Measurements from ENCODE around the gene HLA-A. TPM values are rescaled to one million over a fixed set of nuclear protein-coding genes. Genes with fewer than 3 reads are reported as not detected.

The HLA-A gene
- total and polyA plus RNA-seq, 2 donors (not counting 3 experiments of a cell fraction or from before 2014, with no cell fraction given) = 294 to 822 TPM

DNA sequence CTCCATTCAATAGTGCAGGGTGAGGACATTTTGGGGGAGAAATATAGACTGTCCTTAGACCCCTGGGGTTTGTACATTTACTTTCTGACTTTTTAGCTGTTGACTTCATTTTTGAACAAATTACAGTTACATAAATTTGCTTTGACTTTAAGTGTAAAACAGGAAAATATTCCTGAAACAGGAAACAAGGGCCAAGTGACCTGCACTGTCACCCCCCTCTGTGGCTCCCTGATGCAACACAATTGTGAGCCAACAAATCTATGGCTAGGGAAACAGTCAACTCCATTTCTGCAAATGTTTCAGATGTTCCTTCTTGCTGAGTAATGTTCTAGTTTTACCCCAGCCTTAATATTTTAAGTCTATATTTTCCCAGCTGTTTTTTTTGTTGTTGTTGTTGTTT, 39.8 kb downstream of the HLA-A start:
- H3K4me2 ChIP-seq (ENCODE audit: insufficient read depth, low read length) = no peak overlapping the region
- H3K27me3 ChIP-seq (ENCODE audit: control insufficient read depth in 2 of 2, insufficient read depth in 2 of 2, low read length in 2 of 2) = peaks cover 2 to 7% of the 10 kb centered on the region in 2 experiments
- CTCF ChIA-PET = no interaction called here
- no peak overlapping the region for H2AFZ ChIP-seq (ENCODE audit: low read depth, low read length)
- H3K9me3 ChIP-seq (replicated peaks; ENCODE audit: control insufficient read depth, insufficient read depth, low read length) = no peaks in the 10 kb centered on the region
- no peak overlapping the region for H3K27ac ChIP-seq (ENCODE audit: insufficient read depth, low read depth, low read length)
- no peak for DNase-seq (ENCODE audit: low read depth, low spot score)
- dilution Hi-C loops (cut with MboI; ENCODE audit: extremely low pct_ligation_motif_present, low sequenced_read_pairs) (no loop called here), intact Hi-C loops (cut with micrococcal nuclease) (loop anchor here (10.0 kb wide), 1 partner anchor 153 kb away; the partner anchor contains the start of gene TRIM40)
- H3K79me2 ChIP-seq (ENCODE audit: control insufficient read depth, insufficient read depth, low read length) = no peaks in the 10 kb centered on the region
- H3K9me1 ChIP-seq (replicated peaks; ENCODE audit: control insufficient read depth, extremely low read depth, insufficient read depth, low read length) = no peaks in the 10 kb centered on the region
- BruUV-seq (replicated peaks) = no TSS peak
- POLR2A ChIA-PET = no interaction called here
- H3K4me3 ChIP-seq (replicated peaks in 1 of 3; ENCODE audit: insufficient read depth in 1 of 3, low read depth in 1 of 3, low read length in 3 of 3) = no peak overlapping the region
- no peak for FAIRE-seq
- no peak overlapping the region for H3K9ac ChIP-seq (replicated peaks; ENCODE audit: extremely low read depth, insufficient read depth, low read length)
- H4K20me1 ChIP-seq (replicated peaks; ENCODE audit: control insufficient read depth, extremely low read depth, insufficient read depth, low read length) = no peaks in the 10 kb centered on the region
- peaks cover 5% of the 10 kb centered on the region for H3K4me1 ChIP-seq (ENCODE audit: control insufficient read depth, extremely low read depth, insufficient read depth, low read length)
- H3K36me3 ChIP-seq (ENCODE audit: control insufficient read depth in 2 of 2, extremely low read depth in 1 of 2, insufficient read depth in 2 of 2, low read length in 2 of 2) = no peaks in the 10 kb centered on the region
- TF ChIP-seq, protein P1, sequence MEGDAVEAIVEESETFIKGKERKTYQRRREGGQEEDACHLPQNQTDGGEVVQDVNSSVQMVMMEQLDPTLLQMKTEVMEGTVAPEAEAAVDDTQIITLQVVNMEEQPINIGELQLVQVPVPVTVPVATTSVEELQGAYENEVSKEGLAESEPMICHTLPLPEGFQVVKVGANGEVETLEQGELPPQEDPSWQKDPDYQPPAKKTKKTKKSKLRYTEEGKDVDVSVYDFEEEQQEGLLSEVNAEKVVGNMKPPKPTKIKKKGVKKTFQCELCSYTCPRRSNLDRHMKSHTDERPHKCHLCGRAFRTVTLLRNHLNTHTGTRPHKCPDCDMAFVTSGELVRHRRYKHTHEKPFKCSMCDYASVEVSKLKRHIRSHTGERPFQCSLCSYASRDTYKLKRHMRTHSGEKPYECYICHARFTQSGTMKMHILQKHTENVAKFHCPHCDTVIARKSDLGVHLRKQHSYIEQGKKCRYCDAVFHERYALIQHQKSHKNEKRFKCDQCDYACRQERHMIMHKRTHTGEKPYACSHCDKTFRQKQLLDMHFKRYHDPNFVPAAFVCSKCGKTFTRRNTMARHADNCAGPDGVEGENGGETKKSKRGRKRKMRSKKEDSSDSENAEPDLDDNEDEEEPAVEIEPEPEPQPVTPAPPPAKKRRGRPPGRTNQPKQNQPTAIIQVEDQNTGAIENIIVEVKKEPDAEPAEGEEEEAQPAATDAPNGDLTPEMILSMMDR (IDR thresholded peaks at IDR 0.05; ENCODE audit: extremely low read depth in 1 of 2, insufficient read depth in 1 of 2, low read depth in 1 of 2, low read length in 2 of 2) = no peak
- TF ChIP-seq POLR2A (IDR thresholded peaks at IDR 0.05; ENCODE audit: low read depth, low read length) = no peak
- no peak for TF ChIP-seq GATA2 (IDR thresholded peaks at IDR 0.05; ENCODE audit: insufficient read depth, insufficient read length, low read depth, low read length)
- TF ChIP-seq EZH2 (IDR thresholded peaks at IDR 0.05; ENCODE audit: borderline replicate concordance, low read depth, low read length, severe bottlenecking) = no peak
- no peak for TF ChIP-seq POLR2AphosphoS5 (IDR thresholded peaks at IDR 0.05; ENCODE audit: insufficient read depth, low read depth, low read length)
- TF ChIP-seq, protein P2, sequence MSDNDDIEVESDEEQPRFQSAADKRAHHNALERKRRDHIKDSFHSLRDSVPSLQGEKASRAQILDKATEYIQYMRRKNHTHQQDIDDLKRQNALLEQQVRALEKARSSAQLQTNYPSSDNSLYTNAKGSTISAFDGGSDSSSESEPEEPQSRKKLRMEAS (IDR thresholded peaks at IDR 0.05; ENCODE audit: insufficient read depth, insufficient read length) = no peak
- no peak for TF ChIP-seq JUN (IDR thresholded peaks at IDR 0.05; ENCODE audit: borderline replicate concordance, insufficient read depth, insufficient read length, low read depth)
- no peak for TF ChIP-seq FOS (IDR thresholded peaks at IDR 0.05; ENCODE audit: borderline replicate concordance, insufficient read depth, low read length)
- no peak for TF ChIP-seq MYC (IDR thresholded peaks at IDR 0.05; ENCODE audit: low read depth, low read length)
